Skeletal muscle tissue (tissue), 4 donors: Measurements from ENCODE around the gene RAB27B. TPM values are rescaled to one million over a fixed set of nuclear protein-coding genes. Genes with fewer than 3 reads are reported as not detected.
A peak's percentile ranks its signal among the peaks of the same experiment; 100 is the strongest.
"Not testable (repeated sequence)": the region's sequence is repeated elsewhere in the genome, so short reads cannot be mapped to it uniquely, and the experiment has no call there.

Experiments
- H3K27ac ChIP-seq: one replicate; pipeline ENCODE4 v1.7.0; 2013; ENCODE audit warnings: mild to moderate bottlenecking, low read depth, low read length, inconsistent platforms
- H3K27me3 ChIP-seq, 3 donors: one replicate each; pipeline ENCODE4 v1.7.0; 2013; ENCODE audit warnings: low read length in 3 of 3; ENCODE audit not compliant: control insufficient read depth in 3 of 3, insufficient read depth in 3 of 3
- H3K36me3 ChIP-seq, 3 donors: one replicate each; pipeline ENCODE4 v1.7.0; 2013; ENCODE audit warnings: low read length in 3 of 3; ENCODE audit not compliant: control insufficient read depth in 3 of 3, insufficient read depth in 3 of 3
- H3K4me1 ChIP-seq, 3 donors: one replicate each; pipeline ENCODE4 v1.7.0; 2013; ENCODE audit warnings: low read length in 3 of 3, mild to moderate bottlenecking in 3 of 3; ENCODE audit not compliant: control insufficient read depth in 3 of 3, insufficient read depth in 3 of 3
- H3K4me3 ChIP-seq, 3 donors: one replicate each; pipeline ENCODE4 v1.7.0; 2013; ENCODE audit warnings: low read length in 3 of 3
- H3K9ac ChIP-seq, 3 donors: one replicate each; pipeline ENCODE4 v1.7.0; 2013; ENCODE audit warnings: low read length in 3 of 3, mild to moderate bottlenecking in 3 of 3, moderate library complexity in 2 of 3, low read depth in 1 of 3
- H3K9me3 ChIP-seq, 3 donors: one replicate each; pipeline ENCODE4 v1.7.0; 2013; ENCODE audit warnings: low read length in 3 of 3; ENCODE audit not compliant: control insufficient read depth in 3 of 3
- total RNA-seq: library from RNA; depleted of rRNA; stranded (reverse); fragments of >200 nt; gene quantifications from one replicate; pipeline ENCODE4 v1.2.3, GENCODE V29; 2014
- donor health status: Osteomylitis.

The RAB27B gene
- total RNA-seq, 1 donor from 2014 or later: 1.0 TPM

DNA sequence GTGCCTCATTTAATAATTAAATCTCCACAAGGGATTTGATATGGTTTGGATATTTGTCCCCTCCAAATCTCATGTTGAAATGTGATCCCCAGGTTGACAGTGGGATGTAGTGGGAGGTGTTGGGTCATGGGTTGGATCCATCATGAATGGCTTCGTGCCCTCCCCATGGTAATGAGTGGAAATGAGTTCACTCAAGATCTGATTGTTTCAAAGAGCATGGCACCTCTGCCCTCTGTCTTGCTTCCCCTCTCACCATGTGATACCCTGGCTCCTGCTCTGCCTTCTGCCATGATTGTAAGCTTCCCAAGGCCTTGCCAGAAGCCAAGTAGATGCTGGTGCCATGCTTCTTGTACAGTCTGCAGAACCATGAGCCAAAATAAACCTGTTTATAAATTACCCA is 15.0 kb upstream of the RAB27B start:
- H3K36me3 ChIP-seq: no peaks in the 10 kb centered on the region
- no peaks in the 10 kb centered on the region for H3K4me1 ChIP-seq
- no peak overlapping the region for H3K27ac ChIP-seq
- no peaks in the 10 kb centered on the region for H3K9me3 ChIP-seq
- H3K9ac ChIP-seq: no peak overlapping the region
- no peak overlapping the region for H3K4me3 ChIP-seq
- no peaks in the 10 kb centered on the region for H3K27me3 ChIP-seq

DNA sequence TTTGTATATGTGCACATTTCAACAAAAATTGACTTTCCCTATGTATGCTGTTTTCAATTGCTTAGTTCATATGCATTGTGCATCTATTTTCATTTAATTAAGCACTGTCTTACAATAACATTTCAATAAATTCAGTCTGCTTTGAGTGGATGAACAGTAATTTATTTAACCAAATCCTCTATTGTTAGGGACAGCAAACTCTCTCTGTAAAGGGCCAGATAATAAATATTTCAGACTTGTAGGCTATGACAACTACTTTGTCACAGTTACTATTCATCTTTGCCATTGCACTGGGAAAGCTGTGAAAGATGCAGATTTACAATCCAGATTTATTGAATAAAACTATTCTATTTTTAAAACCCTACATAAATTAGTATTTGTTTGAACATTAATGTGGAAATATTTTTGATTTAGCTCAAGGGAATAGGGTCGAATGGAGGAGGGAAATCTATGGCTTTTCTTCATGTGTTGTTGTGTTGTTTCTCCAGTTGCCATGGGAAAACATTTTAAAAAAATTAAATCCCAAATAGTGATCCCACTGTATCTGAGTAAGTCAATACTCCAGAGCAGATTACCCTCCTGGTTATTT is 14.2 kb upstream of the RAB27B start:
- H3K9ac ChIP-seq: no peak overlapping the region
- no peaks in the 10 kb centered on the region for H3K4me1 ChIP-seq
- H3K27ac ChIP-seq: no peak overlapping the region
- no peaks in the 10 kb centered on the region for H3K27me3 ChIP-seq
- H3K36me3 ChIP-seq: no peaks in the 10 kb centered on the region
- H3K9me3 ChIP-seq: no peaks in the 10 kb centered on the region
- H3K4me3 ChIP-seq: no peak overlapping the region

DNA sequence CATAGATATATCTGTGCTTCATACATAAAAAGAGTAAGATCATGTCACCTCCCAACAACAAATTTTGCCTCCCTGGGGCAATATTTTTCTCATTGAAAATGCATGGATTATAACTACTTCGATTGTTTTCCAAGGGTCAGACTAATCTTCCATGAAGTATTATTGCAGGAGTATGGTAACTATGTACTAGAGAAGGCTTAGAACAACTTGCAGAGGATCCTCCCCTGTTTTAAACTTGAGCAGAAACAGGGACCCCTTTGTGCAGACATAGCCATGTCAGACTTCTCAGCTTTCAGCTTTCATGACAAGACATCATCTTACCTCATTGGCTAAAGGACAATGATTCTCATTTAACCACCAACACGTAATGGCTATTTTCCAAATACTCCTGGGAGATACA is 13.2 kb upstream of the RAB27B start:
- Histone ChIP-seq H3K9me3 (no peaks in the 10 kb centered on the region), H3K9ac (no peak overlapping the region), H3K27ac (no peak overlapping the region), H3K4me3 (no peak overlapping the region), H3K27me3 (no peaks in the 10 kb centered on the region), H3K36me3 (no peaks in the 10 kb centered on the region), H3K4me1 (no peaks in the 10 kb centered on the region)

DNA sequence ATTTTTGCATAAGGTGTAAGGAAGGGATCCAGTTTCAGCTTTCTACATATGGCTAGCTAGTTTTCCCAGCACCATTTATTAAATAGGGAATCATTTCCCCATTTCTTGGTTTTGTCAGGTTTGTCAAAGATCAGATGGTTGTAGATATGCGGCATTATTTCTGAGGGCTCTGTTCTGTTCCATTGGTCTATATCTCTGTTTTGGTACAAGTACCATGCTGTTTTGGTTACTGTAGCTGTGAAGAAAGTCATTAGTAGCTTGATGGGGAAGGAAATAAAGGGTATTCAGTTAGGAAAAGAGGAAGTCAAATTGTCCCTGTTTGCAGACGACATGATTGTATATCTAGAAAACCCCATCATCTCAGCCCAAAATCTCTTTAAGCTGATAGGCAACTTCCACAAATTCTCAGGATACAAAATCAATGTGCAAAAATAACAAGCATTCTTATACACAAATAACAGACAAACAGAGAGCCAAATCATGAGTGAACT is 7.4 kb upstream of the RAB27B start:
- not testable (repeated sequence) for H3K36me3 ChIP-seq, H3K27me3 ChIP-seq, H3K4me1 ChIP-seq, H3K9ac ChIP-seq, H3K4me3 ChIP-seq, H3K27ac ChIP-seq, H3K9me3 ChIP-seq

DNA sequence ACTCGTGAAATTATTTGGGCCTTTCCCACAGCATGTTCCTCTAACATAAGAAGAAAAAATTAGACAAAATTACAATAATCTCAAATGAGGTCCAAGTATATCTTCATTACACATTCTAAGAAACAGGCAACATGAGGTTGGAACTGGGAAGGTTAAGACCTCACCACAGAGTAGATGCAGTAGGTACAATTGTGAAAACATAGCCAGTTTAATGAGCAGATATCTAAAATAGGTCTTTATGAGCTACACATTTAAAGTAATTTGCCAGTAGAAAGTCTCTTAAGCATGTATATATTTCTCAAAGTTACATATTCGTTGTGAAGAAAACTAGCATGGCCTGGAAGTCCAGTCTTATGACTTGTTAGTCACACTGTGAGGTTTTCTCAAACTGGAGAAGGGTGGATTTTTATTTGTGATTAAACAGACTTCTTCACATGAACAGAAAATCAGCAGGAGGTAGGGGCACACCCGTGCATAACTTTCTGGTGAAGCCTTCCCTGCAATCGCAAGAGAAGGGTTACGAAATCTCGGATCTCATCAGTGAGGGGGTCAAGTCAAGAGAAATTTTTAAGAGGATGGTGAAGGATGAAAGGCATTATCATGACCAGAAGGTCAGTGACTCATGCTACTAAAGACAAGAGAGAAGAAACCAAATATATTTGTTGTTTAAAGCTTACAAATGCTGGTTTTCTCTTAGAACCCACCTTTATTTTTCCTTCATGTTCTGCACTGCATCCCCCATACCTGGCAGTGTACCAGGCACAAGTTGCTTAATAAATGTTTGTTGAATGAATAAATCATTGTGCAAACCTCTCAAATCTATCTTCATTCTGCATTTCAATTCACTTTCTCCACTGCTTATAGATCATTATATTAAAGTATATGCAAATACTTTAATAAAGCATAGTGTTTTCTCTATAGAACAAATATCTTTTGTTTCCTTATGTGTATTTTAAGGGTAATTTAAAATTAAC is 5.1 kb upstream of the RAB27B start:
- peaks cover 0 to 2% (median 0%) of the 10 kb centered on the region in 3 donors for H3K4me1 ChIP-seq
- H3K9ac ChIP-seq: no peak overlapping the region
- H3K36me3 ChIP-seq: no peaks in the 10 kb centered on the region

DNA sequence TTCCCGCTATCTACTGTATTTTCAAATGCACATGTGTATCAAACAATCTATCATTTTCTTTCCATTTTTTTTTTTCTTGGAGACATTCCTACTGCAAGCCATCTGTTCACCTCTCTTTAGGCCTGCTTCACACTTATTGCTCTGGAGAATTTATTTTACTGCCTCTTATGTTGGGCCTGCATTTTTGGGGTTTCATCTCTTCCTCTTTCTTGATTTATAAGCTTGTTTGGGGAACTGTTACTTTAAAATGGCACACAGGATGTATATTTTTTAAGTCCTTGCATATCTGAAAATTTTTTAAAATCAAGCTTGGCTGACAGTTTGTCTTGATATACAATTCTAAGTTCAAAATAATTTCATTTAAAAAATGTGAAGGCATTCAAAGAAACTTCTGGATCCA is 3.5 kb upstream of the RAB27B start:
- Histone ChIP-seq H3K4me3 (no peak overlapping the region), H3K36me3 (no peaks in the 10 kb centered on the region), H3K9ac (no peak overlapping the region), H3K4me1 (peaks cover 3 to 9% (median 5%) of the 10 kb centered on the region in 3 donors), H3K27ac (no peak overlapping the region), H3K9me3 (no peaks in the 10 kb centered on the region), H3K27me3 (peaks cover 0 to 5% (median 0%) of the 10 kb centered on the region in 3 donors)

More for the DNA sequence above, 5.1 kb upstream of the RAB27B start:
- no peak overlapping the region for H3K27ac ChIP-seq
- H3K27me3 ChIP-seq: no peaks in the 10 kb centered on the region
- H3K4me3 ChIP-seq: no peak overlapping the region
- H3K9me3 ChIP-seq: no peaks in the 10 kb centered on the region

DNA sequence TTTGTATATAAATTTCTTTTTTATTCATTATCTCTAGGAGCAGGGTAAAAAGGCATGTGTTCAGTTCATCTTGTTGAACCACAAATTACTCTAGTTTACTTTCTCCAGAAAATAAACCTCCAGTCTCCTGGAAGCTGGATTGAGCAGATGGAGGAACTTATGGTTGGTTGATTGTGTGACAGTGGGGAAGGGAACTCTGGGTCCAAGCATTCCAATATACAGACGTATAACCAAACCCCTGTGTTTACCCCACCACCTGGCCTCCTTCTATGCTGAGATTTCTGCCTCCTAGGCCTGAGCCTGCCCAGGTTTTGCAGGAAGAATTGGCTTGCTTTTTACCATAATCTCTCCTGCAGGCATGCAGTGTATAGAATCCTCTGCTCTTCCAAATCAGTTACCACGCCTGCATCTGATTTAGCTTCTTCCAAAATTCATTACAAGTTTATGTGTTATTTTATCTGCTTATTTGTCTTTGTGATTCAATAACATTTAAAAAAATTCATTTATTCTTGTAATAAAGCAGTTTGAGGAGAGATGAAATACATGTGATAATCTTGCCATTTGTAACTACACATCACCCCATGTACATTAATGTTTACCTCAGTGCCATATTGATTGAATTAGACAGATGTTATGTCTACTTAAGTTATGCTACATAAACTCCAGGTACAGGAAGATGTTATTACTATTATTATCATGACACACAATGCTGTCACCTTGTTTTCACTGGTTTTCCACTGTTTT is 2.5 kb upstream of the RAB27B start:
- Histone ChIP-seq H3K27me3 (peaks cover 0 to 5% (median 0%) of the 10 kb centered on the region in 3 donors), H3K4me1 (peaks cover 3 to 9% (median 5%) of the 10 kb centered on the region in 3 donors), H3K4me3 (no peak overlapping the region), H3K36me3 (no peaks in the 10 kb centered on the region), H3K27ac (no peak overlapping the region), H3K9me3 (no peaks in the 10 kb centered on the region), H3K9ac (no peak overlapping the region)

DNA sequence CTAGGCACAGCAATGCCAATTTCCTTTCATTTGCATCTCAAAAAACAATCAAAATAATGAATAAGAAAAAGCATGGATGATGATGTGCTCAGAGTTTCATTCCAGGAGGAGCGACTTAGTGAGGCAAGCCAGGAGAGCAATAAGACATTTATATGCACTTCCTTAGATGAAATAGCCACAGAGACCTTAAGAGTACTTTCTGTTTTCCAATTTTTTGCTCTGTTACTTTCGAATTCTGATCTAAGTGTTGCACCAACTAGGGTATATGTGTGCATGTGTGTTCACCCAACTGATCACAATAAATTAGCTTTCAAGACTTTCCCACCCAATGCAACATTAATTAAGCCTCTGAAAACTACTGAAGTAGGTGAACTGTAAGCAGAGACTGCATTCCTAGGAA is 709 bp downstream of the RAB27B start:
- H3K27me3 ChIP-seq: peaks cover 0 to 5% (median 0%) of the 10 kb centered on the region in 3 donors
- H3K27ac ChIP-seq: no peak overlapping the region
- no peaks in the 10 kb centered on the region for H3K9me3 ChIP-seq
- no peaks in the 10 kb centered on the region for H3K36me3 ChIP-seq
- peak overlapping the region in 2 of 3 donors; percentile 61 to 73 for H3K4me3 ChIP-seq
- H3K9ac ChIP-seq: no peak overlapping the region
- H3K4me1 ChIP-seq: peaks cover 3 to 9% (median 5%) of the 10 kb centered on the region in 3 donors

DNA sequence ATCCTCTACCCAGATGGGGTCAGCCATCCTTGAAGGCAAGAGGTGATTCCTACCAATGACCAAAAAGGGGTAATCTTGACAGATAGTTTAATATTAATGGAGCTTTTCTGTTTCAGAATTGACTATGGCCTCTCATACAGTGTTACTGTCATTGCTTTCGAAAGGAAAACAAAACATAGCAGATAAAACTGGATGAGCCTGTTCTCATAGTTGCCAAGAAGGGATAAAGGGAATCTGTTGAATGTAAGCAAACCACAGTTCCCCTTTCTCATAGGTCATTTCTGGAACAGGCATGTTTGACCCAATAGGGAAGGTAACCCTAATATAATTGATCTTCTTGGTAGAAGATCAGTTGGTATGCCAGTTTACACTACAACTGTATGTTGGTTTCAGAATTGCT is 1.6 kb downstream of the RAB27B start:
- Histone ChIP-seq H3K4me1 (peaks cover 3 to 9% (median 5%) of the 10 kb centered on the region in 3 donors), H3K27me3 (peaks cover 0 to 5% (median 0%) of the 10 kb centered on the region in 3 donors), H3K27ac (no peak overlapping the region), H3K36me3 (no peaks in the 10 kb centered on the region), H3K4me3 (no peak overlapping the region), H3K9ac (no peak overlapping the region), H3K9me3 (no peaks in the 10 kb centered on the region)
